Endothelial cell of umbilical vein (primary cell): ENCODE data around the gene MORC2. TPM values are rescaled to one million over a fixed set of nuclear protein-coding genes. Genes with fewer than 3 reads are reported as not detected.

Experiments
- BruUV-seq: library from RNA; stranded (reverse); fragments of 400-500 nt; replicated peaks from 2 replicates; lab custom pipeline; 2021; lab: Mats Ljungman, UMichigan
- CTCF ChIA-PET: fragments of 300-600, 350-600 bp; sonication (Branson Sonifier 250); formaldehyde crosslinking; loops from one replicate; lab custom pipeline; 2021; ENCODE audit warnings: antibody characterized with exemption, inconsistent platforms; lab: Charles Lee
- POLR2A ChIA-PET: fragments of 300-600, 350-600 bp; sonication (Branson Sonifier 250); formaldehyde crosslinking; loops from one replicate; lab custom pipeline; 2021; ENCODE audit warnings: antibody characterized with exemption, inconsistent platforms; lab: Charles Lee
- DNase-seq: peaks from one replicate; pipeline ENCODE4 v3.0.0-alpha.2; 2011; ENCODE audit warnings: low read depth, low spot score
- FAIRE-seq: peaks from 2 replicates; lab custom pipeline; 2011; peaks lifted over from hg19 to GRCh38; lab: Jason Lieb, UNC
- H2AFZ ChIP-seq: 2 replicates; pipeline ENCODE4 v1.6.0; 2012; ENCODE audit warnings: low read depth, low read length, control low read depth, inconsistent platforms
- H3K27ac ChIP-seq: 2 replicates; pipeline ENCODE4 v1.5.1; 2011; ENCODE audit warnings: low read depth, mild to moderate bottlenecking, control low read depth, low read length, moderate library complexity; ENCODE audit not compliant: insufficient read depth
- H3K27me3 ChIP-seq, 2 experiments: 2 replicates each; pipeline versions ENCODE4 v1.6.0 to v1.6.1; 2011; ENCODE audit warnings: low read length in 2 of 2, mixed read lengths in 1 of 2; ENCODE audit not compliant: control insufficient read depth in 2 of 2, insufficient read depth in 2 of 2
- H3K36me3 ChIP-seq, 2 experiments: 2 replicates in 1 of 2; 3 replicates in 1 of 2; pipeline ENCODE4 v1.5.1; 2011; ENCODE audit warnings: low read length in 2 of 2, mild to moderate bottlenecking in 1 of 2, moderate library complexity in 1 of 2; ENCODE audit not compliant: control insufficient read depth in 2 of 2, insufficient read depth in 2 of 2; ENCODE audit errors: extremely low read depth in 1 of 2
- H3K4me1 ChIP-seq: 3 replicates; pipeline ENCODE4 v1.5.1; 2011; ENCODE audit warnings: mild to moderate bottlenecking, low read length; ENCODE audit not compliant: control insufficient read depth, insufficient read depth; ENCODE audit errors: extremely low read depth
- H3K4me2 ChIP-seq: 2 replicates; pipeline ENCODE4 v1.6.1; 2011; ENCODE audit warnings: low read length, control low read depth, mixed read lengths; ENCODE audit not compliant: insufficient read depth
- H3K4me3 ChIP-seq, 3 experiments: fragments of 200-600 bp in 1 of 3; sonication (generic), shearing (Covaris generic) in 1 of 3; replicated peaks in 1 of 3; 2 replicates each; pipeline ENCODE4 v1.5.1; 2011 to 2016; ENCODE audit warnings: control low read depth in 3 of 3, low read length in 3 of 3, mild to moderate bottlenecking in 2 of 3, inconsistent platforms in 1 of 3, low read depth in 1 of 3, moderate library complexity in 1 of 3; ENCODE audit not compliant: insufficient read depth in 1 of 3
- H3K79me2 ChIP-seq: 2 replicates; pipeline ENCODE4 v1.6.0; 2012; ENCODE audit warnings: low read length, inconsistent platforms; ENCODE audit not compliant: control insufficient read depth, insufficient read depth
- H3K9ac ChIP-seq: replicated peaks from 2 replicates; pipeline ENCODE3; 2011; ENCODE audit warnings: low read length, control low read depth; ENCODE audit not compliant: insufficient read depth; ENCODE audit errors: extremely low read depth
- H3K9me1 ChIP-seq: replicated peaks from 3 replicates; pipeline ENCODE4 v1.6.0; 2011; ENCODE audit warnings: mild to moderate bottlenecking, low read length; ENCODE audit not compliant: control insufficient read depth, insufficient read depth; ENCODE audit errors: extremely low read depth
- H3K9me3 ChIP-seq: replicated peaks from 2 replicates; pipeline ENCODE4 v1.5.1; 2012; ENCODE audit warnings: low read length, inconsistent platforms; ENCODE audit not compliant: control insufficient read depth, insufficient read depth
- H4K20me1 ChIP-seq: replicated peaks from 2 replicates; pipeline ENCODE3; 2011; ENCODE audit warnings: mild to moderate bottlenecking, low read length; ENCODE audit not compliant: control insufficient read depth, insufficient read depth; ENCODE audit errors: extremely low read depth
- FOS ChIP-seq: IDR thresholded peaks from 2 replicates; pipeline ENCODE4 v1.6.1; 2011; ENCODE audit warnings: mild to moderate bottlenecking, low read length, moderate library complexity, borderline replicate concordance; ENCODE audit not compliant: insufficient read depth
- GATA2 ChIP-seq: IDR thresholded peaks from 2 replicates; pipeline ENCODE4 v1.7.0; 2011; ENCODE audit warnings: low read depth, mild to moderate bottlenecking, moderate library complexity, mixed read lengths, low read length; ENCODE audit not compliant: insufficient read length, insufficient read depth
- MYC ChIP-seq: IDR thresholded peaks from one replicate; pipeline ENCODE4 v1.6.1; 2011; ENCODE audit warnings: mild to moderate bottlenecking, low read depth, low read length
- dilution Hi-C: fragments of 300-500 bp; cut with MboI; formaldehyde crosslinking; loops from one replicate; pipeline ENCODE4 v1.15.0; 2019; ENCODE audit warnings: low sequenced_read_pairs; ENCODE audit not compliant: extremely low pct_ligation_motif_present
- intact Hi-C: fragments of 100-400 bp; cut with micrococcal nuclease; formaldehyde crosslinking; loops from one replicate; pipeline ENCODE4 v1.10.0; 2022
- polyA plus RNA-seq, 4 experiments: library from polyadenylated mRNA; depleted of rRNA in 3 of 4; stranded (reverse) in 3 of 4; unstranded in 1 of 4; fragments of >200 nt; gene quantifications; 2 replicates each; pipeline versions ENCODE4 v1.2.1 to v1.2.3, GENCODE V29; 2011 to 2012; ENCODE audit warnings: missing spikeins in 1 of 4
- total RNA-seq: library from RNA; stranded (reverse); gene quantifications from 2 replicates; pipeline ENCODE4 v1.2.3, GENCODE V29; 2021

Gene MORC2
- total and polyA plus RNA-seq, 2 donors (not counting 3 experiments of a cell fraction or from before 2014, with no cell fraction given) = 11.6 to 34.7 TPM

DNA sequence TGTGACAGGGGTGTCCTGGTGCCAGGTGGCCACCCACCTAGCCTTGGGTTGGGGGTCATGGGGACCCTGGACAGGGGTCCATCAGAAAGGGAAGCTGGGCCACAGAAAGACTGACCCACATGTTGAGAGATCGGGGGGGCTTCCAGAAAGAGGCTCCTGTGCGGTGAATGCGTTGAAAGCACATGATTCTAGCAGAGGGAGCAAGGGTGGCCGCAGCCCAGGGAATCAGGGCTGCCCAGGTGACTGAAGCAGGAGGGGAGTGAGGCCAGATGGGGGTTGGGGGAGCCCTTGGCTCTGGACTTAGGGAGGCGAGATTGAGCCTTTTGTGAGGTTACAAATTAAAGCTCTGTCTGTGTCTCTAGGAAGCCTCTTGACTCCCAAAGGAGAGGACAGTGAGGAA lies 80.7 kb downstream of the MORC2 start:
- Histone ChIP-seq H3K4me2 (no peak overlapping the region), H2AFZ (no peak overlapping the region), H3K36me3 (no peaks in the 10 kb centered on the region), H3K9me3 (no peaks in the 10 kb centered on the region), H3K27me3 (no peaks in the 10 kb centered on the region), H3K79me2 (no peaks in the 10 kb centered on the region), H3K4me3 (no peak overlapping the region), H4K20me1 (no peaks in the 10 kb centered on the region), H3K9me1 (no peaks in the 10 kb centered on the region), H3K27ac (no peak overlapping the region), H3K4me1 (no peaks in the 10 kb centered on the region), H3K9ac (no peak overlapping the region)
- DNase-seq (no peak), FAIRE-seq (no peak)
- intact Hi-C loops (no loop called here), dilution Hi-C loops (no loop called here)
- TF ChIP-seq FOS (no peak), GATA2 (no peak)
- ChIA-PET CTCF (interaction anchor here (0.8 to 1.5 kb wide), 3 partner anchors 23 to 125 kb away, joined by 3 read pairs; no protein-coding TSS in a partner anchor), POLR2A (no interaction called here)
- no TSS peak for BruUV-seq

DNA sequence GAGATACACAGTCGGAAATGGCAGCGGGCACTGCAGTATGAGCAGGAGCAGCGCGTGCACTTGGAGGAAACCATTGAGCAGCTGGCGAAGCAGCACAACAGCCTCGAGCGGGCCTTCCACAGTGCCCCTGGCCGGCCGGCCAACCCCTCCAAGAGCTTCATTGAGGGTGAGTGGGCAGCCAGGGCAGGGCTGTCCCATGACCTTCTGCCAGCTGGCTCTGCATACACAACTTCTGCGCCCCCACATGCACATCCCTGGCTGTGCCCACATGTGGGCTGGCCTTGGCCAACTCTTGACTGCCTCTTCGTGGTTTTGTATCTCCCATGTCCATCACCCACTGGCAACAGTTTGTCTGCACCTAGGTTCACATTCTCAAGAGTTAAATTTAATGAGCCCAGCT lies 81.1 kb downstream of the MORC2 start:
- FAIRE-seq = no peak

More for the DNA sequence above, 81.1 kb downstream of the MORC2 start:
- Histone ChIP-seq H4K20me1 (no peaks in the 10 kb centered on the region), H2AFZ (no peak overlapping the region), H3K9me3 (no peaks in the 10 kb centered on the region), H3K9me1 (no peaks in the 10 kb centered on the region), H3K4me1 (no peaks in the 10 kb centered on the region), H3K9ac (no peak overlapping the region), H3K27ac (no peak overlapping the region), H3K4me2 (no peak overlapping the region), H3K27me3 (no peaks in the 10 kb centered on the region), H3K36me3 (no peaks in the 10 kb centered on the region), H3K79me2 (no peaks in the 10 kb centered on the region), H3K4me3 (no peak overlapping the region)
- POLR2A ChIA-PET = no interaction called here
- BruUV-seq = no TSS peak
- CTCF ChIA-PET = interaction anchor here (1.2 to 1.7 kb wide), 3 partner anchors 17 to 124 kb away, joined by 3 to 5 read pairs (median 3); no protein-coding TSS in a partner anchor
- no peak for DNase-seq
- intact Hi-C loops = no loop called here
- no peak for TF ChIP-seq MYC
- dilution Hi-C loops = no loop called here
